Lung microvascular endothelial cell (primary cell): ENCODE measurements around the gene EPHB2. TPM values are rescaled to one million over a fixed set of nuclear protein-coding genes. Genes with fewer than 3 reads are reported as not detected.

ENCODE experiments used
- DNase-seq, 2 donors: peaks; one replicate each; pipeline versions ENCODE4 v3.0.0 to v3.0.0-alpha.2; 2010; ENCODE audit warnings: low read depth in 2 of 2
- total RNA-seq: library from RNA; depleted of rRNA; stranded (reverse); fragments of >200 nt; gene quantifications from 2 replicates; pipeline ENCODE4 v1.2.1, GENCODE V29; 2014

Gene EPHB2
- total RNA-seq, 1 donor from 2014 or later: 18.7 TPM

GRCh38 chr1:22798083-22798482 is 87.4 kb downstream of the EPHB2 start:
- DNase-seq: no peak

- DNase-seq: no peak
Measured at GRCh38 chr1:22799971-22800370, 89.3 kb downstream of the EPHB2 start.

DNA sequence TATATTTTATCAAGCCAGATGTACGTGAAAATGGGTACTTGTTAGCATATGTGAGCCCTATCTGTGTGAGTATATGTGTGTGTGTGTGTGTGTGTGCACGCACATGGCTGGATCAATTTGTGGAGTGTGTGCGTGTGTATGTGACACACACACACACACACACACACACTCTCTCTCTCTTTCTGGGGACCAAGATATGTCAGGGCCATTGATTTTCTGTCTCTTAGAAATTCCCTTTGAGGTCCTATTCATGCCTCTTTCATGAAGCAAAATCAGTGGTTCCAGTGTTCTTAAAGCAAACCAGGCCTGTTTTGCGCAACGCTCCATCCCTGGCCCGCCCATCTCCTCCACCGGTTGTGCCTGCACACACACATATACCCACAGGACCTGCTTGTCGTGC is 90.0 kb downstream of the EPHB2 start:
- DNase-seq: no peak

- DNase-seq: no peak
Measured at GRCh38 chr1:22801347-22801746, 90.7 kb downstream of the EPHB2 start.

DNA sequence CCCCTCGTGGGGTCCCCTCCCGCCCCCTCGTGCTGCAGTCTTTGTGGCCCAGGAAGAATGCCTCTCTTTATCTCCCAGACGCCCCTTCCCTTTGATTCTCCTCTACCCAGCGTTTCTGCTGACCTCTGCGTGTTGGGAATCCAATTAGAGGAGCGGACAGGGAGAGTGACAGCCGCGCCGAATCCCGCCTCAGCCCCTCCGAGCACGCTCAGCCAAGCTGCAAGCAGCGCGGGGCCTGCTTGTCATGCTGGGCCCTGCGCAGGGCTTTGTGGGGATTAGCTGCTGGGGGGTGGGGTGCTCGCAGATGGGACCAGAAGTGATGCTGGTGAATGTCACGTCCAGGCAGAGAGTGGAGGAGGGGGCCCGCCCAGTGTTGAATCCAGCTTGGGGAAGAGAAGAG is 91.1 kb downstream of the EPHB2 start:
- DNase-seq: no peak

DNA sequence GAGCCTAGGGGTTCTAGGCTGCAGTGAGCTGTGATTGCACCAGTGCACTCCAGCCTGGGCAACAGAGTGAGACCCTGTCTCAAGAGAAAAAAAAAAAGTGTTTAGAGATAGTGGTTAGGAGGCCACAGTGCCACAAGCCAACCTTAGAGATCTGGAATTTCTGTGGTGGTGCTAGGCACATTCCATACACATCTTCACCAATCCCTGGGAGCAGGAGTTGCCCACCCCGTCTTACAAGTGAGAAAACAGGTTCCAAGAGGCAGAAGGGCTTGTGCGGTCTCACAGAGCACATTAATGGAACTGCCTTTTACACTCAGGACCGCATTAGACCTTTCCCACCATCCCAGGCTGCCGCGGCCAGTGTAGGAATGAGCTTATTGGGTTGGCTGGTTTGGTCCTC is 93.2 kb downstream of the EPHB2 start:
- DNase-seq: no peak

GRCh38 chr1:22804406-22804805 is 93.8 kb downstream of the EPHB2 start:
- no peak for DNase-seq

DNA sequence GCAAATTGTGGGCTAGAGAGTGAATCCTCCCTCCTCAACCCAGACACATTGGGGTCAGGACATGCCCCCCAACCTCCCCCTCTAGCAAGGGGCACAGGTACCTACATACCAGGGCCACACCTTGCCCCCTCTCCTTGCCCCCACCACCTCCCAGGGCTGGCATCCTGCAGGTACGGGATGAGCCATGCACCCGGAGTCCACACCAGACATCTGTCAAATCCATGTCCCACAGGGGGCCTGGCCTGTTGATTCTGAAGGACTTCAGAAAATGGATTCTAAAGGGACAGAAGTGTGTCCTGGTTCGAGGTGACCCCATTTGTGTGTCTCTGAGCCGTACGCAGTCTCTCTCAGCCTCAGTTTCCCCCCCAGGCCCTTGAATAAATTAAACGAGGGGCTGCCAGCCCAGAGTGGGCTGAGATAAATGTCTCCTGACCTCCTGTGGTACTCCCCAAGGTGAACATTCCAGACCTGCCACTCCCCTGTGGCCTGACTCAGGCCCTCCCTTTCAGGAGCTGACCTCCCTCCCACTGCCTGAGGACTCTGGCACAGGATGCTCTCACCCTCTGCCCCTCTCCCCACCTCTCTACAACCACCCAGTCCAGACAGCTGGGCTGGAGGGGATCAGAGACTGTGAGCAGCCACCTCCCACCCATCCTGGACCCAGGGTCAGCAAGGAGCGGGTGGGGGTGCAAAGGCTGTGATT is 94.5 kb downstream of the EPHB2 start:
- no peak for DNase-seq

GRCh38 chr1:22805672-22806038 is 95.0 kb downstream of the EPHB2 start:
- DNase-seq: no peak

- no peak for DNase-seq
Measured at GRCh38 chr1:22806584-22806983, 95.9 kb downstream of the EPHB2 start.

- no peak for DNase-seq
Measured at GRCh38 chr1:22807340-22807739, 96.7 kb downstream of the EPHB2 start.

DNA sequence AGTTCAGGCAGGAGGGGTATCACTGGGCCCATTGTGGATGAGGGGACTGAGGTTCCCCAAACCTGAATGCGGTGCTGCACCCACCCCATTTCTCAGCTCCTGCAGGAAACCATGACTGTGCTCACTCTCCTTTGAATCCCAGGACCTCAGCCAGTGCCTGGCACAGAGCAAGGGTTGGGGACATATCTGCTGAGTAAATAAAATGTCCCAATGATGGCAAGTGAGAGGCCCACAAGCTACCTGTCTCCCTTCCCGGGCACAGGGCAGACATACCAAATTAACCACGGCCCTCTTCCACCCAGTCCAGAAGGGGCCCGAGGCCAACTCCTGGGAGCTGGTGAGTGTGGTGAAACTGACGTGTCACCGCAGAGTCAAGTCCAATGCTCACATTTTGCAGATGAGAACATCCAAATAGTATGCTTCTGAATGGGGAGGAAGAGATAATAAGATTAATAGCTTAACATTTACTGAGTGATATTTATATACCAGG is 97.6 kb downstream of the EPHB2 start:
- DNase-seq: peak in 1 of 2 donors; percentile 16

DNA sequence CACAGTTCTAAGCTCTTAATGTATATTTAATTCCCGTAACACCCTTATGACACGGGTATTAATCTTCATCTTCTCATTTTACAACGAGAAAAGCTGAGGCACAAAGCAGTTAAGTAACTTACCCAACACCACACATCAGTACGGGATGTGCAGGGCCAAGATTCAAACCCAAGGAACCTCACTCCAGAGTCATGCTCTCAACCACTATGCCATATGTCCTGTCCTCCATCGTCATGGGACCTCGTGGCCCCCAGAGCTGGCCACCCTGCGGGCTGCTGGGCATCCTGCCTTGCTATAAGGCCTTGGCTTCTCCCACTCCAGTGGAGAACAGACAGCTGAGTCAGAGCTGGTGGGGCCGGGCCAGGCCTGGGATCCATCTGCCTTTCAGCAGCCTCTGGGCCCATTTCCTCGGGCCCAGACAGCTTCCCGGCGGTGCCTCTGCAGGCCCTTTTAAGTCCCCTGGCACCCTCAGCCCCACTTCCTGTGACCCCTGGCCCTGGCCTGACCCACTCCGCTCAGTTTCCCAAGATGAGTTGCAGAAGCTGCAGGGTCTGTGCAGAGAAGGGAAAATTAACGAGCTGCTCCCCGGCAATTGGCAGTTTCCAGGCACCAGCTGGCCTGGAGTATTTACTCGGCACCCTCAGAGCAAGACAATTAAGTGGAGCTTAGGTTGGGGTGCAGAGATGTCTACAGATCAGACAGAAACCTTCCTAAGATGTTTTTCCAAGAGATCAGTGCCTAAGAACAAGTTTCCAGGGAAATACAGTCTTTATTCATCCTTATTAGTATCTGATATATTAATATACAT is 98.2 kb downstream of the EPHB2 start:
- peak in 1 of 2 donors; percentile 79 for DNase-seq

GRCh38 chr1:22809783-22810182 is 99.1 kb downstream of the EPHB2 start:
- no peak for DNase-seq

DNA sequence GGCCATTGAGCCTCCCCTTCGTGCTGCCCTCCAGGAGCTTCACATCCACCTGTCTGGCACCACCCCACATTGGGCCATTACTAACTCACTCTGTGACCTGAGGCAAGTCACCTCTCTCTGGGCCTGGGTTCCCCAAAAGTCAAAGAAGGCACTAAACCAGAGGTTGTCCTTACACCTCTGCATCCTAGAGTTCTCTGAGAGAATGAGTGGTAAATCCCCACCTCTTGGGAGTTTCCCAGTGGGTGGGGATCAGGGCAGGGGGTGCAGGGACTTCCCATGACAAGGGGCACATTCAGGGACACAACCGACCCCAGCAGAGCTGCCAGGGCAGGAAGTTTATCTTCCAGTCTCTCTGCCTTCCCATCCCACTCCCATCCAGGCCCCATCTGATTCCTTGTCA is 99.7 kb downstream of the EPHB2 start:
- DNase-seq: no peak

- DNase-seq: no peak
Measured at GRCh38 chr1:22812092-22812880, 101.6 kb downstream of the EPHB2 start.

DNA sequence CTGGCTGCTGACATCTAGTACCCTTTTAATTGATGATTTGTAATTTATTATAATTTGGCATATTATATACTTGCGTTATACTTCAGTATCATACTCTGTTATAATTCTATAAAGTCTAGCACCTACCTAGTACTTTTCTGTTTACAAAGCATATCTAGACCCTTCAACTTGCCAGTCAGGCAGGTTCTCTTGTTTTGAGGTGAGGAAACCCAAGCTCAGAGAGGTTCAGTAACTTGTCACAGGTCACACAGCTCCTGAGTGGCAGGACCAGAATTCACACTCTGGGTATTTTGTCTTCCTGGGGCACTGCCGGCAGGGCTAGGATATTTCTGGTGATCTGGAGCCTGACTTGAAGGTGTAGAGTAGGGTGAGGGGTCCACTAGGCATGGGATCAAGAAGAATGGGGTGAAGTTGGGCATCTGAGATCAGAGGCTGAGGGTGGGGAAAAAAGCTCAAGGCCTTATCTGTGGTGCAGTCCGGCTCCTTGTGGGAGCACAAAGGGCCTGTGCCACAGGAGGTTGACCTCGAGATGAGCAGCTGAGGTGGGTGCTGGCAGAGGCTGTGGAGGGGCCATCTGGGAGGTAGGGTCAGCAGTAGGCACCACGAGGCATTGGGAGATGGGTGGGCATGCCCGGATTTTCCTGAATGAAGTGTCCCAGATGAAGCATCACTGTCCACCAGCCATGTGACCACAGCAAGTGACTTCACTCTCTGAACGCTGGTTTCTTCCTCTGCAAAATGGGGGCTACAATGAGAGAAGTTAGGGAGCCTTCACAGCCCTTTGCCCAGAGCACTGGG is 102.6 kb downstream of the EPHB2 start:
- no peak for DNase-seq

GRCh38 chr1:22814176-22815042 is 103.8 kb downstream of the EPHB2 start:
- DNase-seq: no peak

- no peak for DNase-seq
Measured at GRCh38 chr1:22815043-22815365, 104.4 kb downstream of the EPHB2 start.

DNA sequence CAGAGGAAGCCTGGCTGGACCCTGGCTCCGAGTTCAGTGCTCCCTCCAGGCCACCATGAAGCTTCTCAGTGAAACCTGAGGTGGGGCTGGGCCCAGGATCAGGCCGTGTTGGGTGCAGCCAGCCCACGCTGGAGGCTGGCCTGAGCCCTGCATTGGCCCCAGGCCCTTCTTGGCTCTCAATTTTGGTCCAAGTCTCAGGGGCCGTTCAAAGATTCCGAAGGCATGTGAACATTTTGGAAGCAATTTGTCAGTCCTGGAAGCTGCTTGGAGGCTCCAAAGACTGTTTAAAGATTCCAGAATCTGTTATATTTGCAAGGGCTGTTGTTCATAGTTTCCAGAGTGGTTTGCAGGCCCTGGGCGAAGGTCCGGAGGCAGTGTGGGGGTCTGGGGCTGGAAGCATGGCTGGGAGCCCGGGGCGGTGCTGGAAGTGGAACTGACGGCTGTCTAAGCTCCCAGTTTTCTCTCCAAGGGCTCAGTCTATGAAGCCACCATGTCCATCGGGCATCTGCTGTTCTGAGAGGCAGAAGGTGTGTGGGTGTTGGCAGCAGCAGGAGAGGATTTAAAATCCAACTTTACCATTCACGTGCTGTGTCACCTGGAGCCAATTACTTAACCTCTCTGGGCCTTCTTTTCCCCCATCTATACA is 104.9 kb downstream of the EPHB2 start:
- DNase-seq: no peak
